ENCODE data around the gene MMP2. TPM values are rescaled to one million over a fixed set of nuclear protein-coding genes. Genes with fewer than 3 reads are reported as not detected.

The MMP2 gene
- total and polyA plus RNA-seq, 2 experiments from 2014 or later: 25.6 to 43.8 TPM

- TF ChIP-seq, protein P1, sequence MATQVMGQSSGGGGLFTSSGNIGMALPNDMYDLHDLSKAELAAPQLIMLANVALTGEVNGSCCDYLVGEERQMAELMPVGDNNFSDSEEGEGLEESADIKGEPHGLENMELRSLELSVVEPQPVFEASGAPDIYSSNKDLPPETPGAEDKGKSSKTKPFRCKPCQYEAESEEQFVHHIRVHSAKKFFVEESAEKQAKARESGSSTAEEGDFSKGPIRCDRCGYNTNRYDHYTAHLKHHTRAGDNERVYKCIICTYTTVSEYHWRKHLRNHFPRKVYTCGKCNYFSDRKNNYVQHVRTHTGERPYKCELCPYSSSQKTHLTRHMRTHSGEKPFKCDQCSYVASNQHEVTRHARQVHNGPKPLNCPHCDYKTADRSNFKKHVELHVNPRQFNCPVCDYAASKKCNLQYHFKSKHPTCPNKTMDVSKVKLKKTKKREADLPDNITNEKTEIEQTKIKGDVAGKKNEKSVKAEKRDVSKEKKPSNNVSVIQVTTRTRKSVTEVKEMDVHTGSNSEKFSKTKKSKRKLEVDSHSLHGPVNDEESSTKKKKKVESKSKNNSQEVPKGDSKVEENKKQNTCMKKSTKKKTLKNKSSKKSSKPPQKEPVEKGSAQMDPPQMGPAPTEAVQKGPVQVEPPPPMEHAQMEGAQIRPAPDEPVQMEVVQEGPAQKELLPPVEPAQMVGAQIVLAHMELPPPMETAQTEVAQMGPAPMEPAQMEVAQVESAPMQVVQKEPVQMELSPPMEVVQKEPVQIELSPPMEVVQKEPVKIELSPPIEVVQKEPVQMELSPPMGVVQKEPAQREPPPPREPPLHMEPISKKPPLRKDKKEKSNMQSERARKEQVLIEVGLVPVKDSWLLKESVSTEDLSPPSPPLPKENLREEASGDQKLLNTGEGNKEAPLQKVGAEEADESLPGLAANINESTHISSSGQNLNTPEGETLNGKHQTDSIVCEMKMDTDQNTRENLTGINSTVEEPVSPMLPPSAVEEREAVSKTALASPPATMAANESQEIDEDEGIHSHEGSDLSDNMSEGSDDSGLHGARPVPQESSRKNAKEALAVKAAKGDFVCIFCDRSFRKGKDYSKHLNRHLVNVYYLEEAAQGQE (IDR thresholded peaks at IDR 0.05; ENCODE audit: unreplicated experiment): no peak
- TF ChIP-seq, protein P2, sequence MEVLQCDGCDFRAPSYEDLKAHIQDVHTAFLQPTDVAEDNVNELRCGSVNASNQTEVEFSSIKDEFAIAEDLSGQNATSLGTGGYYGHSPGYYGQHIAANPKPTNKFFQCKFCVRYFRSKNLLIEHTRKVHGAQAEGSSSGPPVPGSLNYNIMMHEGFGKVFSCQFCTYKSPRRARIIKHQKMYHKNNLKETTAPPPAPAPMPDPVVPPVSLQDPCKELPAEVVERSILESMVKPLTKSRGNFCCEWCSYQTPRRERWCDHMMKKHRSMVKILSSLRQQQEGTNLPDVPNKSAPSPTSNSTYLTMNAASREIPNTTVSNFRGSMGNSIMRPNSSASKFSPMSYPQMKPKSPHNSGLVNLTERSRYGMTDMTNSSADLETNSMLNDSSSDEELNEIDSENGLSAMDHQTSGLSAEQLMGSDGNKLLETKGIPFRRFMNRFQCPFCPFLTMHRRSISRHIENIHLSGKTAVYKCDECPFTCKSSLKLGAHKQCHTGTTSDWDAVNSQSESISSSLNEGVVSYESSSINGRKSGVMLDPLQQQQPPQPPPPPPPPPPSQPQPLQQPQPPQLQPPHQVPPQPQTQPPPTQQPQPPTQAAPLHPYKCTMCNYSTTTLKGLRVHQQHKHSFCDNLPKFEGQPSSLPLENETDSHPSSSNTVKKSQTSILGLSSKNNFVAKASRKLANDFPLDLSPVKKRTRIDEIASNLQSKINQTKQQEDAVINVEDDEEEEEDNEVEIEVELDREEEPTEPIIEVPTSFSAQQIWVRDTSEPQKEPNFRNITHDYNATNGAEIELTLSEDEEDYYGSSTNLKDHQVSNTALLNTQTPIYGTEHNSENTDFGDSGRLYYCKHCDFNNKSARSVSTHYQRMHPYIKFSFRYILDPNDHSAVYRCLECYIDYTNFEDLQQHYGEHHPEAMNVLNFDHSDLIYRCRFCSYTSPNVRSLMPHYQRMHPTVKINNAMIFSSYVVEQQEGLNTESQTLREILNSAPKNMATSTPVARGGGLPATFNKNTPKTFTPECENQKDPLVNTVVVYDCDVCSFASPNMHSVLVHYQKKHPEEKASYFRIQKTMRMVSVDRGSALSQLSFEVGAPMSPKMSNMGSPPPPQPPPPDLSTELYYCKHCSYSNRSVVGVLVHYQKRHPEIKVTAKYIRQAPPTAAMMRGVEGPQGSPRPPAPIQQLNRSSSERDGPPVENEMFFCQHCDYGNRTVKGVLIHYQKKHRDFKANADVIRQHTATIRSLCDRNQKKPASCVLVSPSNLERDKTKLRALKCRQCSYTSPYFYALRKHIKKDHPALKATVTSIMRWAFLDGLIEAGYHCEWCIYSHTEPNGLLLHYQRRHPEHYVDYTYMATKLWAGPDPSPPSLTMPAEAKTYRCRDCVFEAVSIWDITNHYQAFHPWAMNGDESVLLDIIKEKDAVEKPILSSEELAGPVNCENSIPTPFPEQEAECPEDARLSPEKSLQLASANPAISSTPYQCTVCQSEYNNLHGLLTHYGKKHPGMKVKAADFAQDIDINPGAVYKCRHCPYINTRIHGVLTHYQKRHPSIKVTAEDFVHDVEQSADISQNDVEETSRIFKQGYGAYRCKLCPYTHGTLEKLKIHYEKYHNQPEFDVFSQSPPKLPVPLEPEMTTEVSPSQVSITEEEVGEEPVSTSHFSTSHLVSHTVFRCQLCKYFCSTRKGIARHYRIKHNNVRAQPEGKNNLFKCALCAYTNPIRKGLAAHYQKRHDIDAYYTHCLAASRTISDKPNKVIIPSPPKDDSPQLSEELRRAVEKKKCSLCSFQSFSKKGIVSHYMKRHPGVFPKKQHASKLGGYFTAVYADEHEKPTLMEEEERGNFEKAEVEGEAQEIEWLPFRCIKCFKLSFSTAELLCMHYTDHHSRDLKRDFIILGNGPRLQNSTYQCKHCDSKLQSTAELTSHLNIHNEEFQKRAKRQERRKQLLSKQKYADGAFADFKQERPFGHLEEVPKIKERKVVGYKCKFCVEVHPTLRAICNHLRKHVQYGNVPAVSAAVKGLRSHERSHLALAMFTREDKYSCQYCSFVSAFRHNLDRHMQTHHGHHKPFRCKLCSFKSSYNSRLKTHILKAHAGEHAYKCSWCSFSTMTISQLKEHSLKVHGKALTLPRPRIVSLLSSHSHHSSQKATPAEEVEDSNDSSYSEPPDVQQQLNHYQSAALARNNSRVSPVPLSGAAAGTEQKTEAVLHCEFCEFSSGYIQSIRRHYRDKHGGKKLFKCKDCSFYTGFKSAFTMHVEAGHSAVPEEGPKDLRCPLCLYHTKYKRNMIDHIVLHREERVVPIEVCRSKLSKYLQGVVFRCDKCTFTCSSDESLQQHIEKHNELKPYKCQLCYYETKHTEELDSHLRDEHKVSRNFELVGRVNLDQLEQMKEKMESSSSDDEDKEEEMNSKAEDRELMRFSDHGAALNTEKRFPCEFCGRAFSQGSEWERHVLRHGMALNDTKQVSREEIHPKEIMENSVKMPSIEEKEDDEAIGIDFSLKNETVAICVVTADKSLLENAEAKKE (CRISPR knock-in tag; IDR thresholded peaks at IDR 0.05): no peak
Observed at GRCh38 chr16:55447231-55447630, 31.8 kb upstream of the MMP2 start (continued).

DNA sequence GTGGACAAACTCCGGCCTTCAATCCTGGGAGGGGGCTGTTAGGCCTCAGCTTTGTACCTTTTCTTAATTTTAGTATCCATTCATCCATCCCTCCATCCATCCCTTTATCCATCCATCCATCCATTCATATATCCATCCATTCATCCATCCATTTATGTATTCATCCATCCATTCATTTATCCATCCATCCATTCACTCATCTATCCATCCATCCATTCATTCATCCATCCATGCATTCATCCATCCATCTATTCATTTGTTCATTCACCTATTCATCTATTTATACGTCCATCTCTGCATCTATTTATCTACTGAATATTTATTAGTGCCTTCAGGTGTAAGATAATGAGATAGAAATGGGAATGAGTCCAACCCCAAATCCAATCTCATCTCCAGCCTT is 26.0 kb upstream of the MMP2 start:
- no peaks in the 10 kb centered on the region for H3K36me3 ChIP-seq (ENCODE audit: insufficient read depth)
- Mint-ChIP-seq H3K9me3 (peaks cover 4% of the 10 kb centered on the region; the same call in 1 of the 3 replicates), H3K27me3 (ENCODE audit: insufficient read depth, low read depth, poor library complexity) (peaks cover 4% of the 10 kb centered on the region), H3K36me3 (ENCODE audit: low read depth) (no peaks in the 10 kb centered on the region), H3K4me3 (no peak overlapping the region), H3K27ac (no peak overlapping the region), H3K4me1 (no peaks in the 10 kb centered on the region)
- no peak for DNase-seq (ENCODE audit: low spot score)
- H2AFZ ChIP-seq: no peak overlapping the region
- no peaks in the 10 kb centered on the region for H4K20me1 ChIP-seq (replicated peaks; ENCODE audit: insufficient read depth)
- no peak overlapping the region for H3K27ac ChIP-seq (ENCODE audit: low read depth)
- no peaks in the 10 kb centered on the region for H3F3A ChIP-seq (replicated peaks; ENCODE audit: low read depth)
- no peak overlapping the region for H3K4me2 ChIP-seq
- no peak overlapping the region for H3K4me3 ChIP-seq
- no peaks in the 10 kb centered on the region for H3K79me2 ChIP-seq (replicated peaks; ENCODE audit: insufficient read depth)
- no peak for TF ChIP-seq STAT1 (IDR thresholded peaks at IDR 0.05; ENCODE audit: unreplicated experiment)
- TF ChIP-seq CREB1 (CRISPR knock-in tag; IDR thresholded peaks at IDR 0.05; ENCODE audit: low read depth): no peak
- H3K9me2 ChIP-seq (ENCODE audit: insufficient read depth): no peaks in the 10 kb centered on the region
- no peaks in the 10 kb centered on the region for H3K27me3 ChIP-seq (ENCODE audit: insufficient read depth)
- no peaks in the 10 kb centered on the region for H3K4me1 ChIP-seq (ENCODE audit: insufficient read depth)
- ATAC-seq: no peak

Data from GM23338 (cell line).